GM18870 (cell line): ENCODE data around the gene NTM.

Source experiments
- ATAC-seq: cut with Tn5 transposase; IDR thresholded peaks from one replicate; pipeline ENCODE4 v1.9.1; 2021; ENCODE audit warnings: moderate library complexity; ENCODE audit not compliant: unreplicated experiment

The NTM gene

DNA sequence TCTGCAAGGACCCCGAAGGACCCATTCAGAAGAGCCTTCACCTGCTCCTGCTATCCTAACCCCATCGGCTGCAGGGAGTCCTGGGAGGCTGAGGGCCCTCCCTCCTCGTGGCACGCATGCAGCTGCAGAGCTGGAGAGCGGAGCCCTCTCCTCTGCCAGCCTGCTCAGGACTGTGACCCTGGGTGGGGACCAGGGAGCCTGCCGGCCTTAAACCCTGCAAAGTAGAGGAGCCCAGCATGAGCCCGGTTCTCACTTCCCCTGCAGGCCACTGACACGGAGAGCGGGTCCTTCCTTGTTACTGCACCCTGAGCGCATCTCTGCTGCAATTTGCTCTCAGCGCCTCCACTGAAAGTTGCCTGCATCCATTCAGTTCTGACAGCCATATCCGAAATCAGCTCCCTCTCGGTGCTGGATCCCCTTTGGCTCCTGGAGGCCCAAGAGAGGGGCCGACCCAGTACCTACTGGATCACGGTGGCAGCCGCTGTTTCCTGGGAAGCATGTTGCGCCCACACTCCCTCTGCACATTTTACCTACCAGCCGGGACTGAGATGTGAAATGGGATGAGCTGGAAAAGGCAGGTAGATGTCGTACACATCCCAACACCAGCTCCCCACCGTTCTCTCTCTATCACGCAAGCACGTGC is 312.1 kb downstream of the NTM start:
- no peak for ATAC-seq

DNA sequence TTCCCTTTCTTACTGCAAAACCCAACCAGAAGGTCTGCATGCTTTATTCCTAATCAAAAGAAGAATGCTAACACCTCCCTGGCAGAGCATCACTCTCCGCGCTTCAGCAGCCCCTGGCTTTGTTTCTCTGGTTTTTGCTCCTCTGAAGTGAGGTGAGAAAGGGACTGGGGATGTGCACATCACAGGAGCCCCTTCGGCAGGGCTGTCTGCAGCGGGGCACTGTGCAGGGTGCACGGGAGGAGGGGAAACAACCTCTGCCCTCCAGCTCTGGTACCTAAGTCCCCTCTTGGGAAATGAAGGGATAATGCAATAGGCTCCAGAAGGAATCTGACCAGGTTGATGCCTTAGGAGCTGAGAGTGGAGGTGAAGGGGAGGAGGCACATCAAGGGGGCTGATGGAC is 312.7 kb downstream of the NTM start:
- no peak for ATAC-seq

DNA sequence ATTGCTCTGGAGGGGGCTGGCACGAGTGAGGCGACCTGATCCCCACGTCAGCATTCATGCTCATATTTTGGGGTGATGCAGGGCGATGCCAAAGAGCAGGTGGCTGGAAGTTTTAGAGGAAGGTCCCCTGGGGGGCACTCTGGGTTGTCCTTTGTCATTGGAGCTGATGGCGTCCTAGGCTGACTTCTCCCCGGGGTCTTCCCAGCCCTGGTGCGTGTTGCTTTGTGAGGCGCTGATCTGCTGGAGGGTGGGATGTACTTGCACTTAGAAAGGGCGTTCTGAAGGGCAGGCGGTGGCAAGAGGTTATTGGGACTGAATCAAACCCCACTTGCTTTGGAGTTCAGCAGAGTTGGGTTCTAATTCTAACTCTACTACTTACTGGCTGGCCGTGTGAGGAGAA is 313.3 kb downstream of the NTM start:
- ATAC-seq = no peak

DNA sequence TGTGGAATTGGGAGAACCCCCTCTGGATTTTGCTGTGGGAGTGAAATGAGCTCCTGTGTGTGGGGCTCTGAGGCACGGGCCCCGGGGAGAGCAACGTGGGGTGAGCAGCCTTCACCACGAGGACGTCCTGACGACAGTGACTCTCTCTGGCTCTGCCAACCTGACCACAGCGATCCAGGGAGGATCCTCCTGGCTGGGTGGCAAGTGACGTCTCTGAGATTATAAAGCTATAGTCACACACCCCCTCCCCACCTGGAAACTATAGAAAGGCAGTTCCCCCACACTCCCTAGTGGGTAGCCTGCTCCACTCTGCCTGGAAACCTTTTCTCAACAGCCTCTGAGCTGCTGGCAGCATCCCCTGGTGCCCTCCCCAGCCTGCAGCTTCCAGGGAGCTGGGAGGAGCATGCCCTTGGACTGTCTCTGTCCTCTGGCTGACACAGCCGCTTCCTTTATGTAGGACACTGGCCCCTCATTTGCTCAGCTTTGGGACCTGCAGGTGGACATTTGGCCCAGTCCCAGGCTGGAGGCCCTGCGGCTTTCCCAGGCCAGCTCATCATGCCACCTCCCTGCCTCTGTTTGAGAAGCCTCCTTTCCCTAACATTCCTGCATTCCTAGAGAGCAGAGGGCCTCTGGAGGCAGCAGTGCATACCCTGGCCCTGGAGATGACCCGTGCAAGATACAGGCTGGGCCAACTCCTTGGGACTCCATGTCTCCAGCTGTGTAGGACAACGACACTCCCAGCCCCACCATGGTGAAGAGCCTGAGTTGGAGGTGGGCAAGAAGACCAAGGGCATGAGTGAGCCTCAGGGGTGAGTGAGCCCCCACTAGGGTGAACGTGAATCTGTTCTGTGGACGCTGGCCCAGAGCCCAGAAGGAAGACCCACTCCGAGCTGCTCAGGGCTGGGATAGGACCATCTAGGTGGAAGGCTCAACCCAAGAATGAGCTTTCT is 314.0 kb downstream of the NTM start:
- ATAC-seq = no peak

DNA sequence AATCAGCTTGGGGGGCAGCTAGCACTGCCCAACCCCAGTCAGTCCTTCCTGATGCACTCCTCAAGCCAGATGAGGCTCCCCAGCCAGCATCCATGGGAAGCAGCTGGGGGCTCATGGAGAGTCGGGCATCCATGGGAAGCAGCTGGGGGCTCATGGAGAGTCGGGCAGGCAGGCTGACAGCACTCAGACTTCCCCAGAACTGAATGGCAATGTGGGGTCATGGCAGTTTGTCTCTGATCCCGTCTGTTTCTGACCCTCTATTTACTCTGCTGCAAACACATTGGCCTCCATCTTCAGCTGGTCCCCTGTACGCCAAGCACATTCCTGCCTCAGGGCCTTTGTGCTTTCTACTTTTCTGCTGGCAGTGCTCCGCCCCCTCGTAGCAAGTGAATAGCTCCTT is 314.8 kb downstream of the NTM start:
- ATAC-seq = no peak

DNA sequence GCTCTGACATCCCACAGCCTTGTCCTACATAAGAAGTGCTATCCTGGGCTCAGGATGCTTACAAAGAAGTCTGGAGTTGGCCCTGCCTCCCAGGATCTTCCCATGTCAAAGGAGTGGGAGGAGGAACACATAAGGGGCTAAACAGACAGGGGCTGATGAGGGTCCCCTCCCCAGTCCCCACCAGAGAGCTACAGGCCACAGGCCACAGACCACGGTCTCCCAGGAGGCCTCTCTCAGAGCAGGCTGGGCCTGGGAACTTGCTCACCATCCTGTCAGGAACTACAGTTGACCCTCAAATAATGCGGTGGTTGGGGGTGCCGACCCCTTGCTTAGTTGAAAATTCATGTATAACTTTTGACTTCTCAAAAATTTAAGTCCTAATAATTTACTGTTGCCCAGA is 315.5 kb downstream of the NTM start:
- ATAC-seq = no peak

DNA sequence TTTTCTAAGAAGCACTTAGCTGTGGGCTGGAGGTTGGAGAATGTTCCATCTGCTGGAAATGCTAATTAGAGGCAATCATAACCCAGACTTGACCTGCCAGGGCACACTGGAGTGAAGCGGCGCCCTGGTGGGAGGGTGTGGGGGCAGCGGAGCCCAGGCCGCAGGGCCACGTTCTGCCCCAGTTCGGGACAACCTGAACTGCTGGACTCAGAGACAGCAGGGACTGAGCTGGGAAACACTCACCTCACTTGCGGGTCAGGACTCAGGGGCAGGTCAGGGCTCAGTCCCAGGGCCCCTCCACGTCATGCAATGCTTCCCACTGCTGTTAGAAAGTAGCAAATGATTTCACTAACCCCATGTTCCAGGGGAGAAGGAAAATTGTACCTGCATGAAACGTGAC is 316.4 kb downstream of the NTM start:
- no peak for ATAC-seq

DNA sequence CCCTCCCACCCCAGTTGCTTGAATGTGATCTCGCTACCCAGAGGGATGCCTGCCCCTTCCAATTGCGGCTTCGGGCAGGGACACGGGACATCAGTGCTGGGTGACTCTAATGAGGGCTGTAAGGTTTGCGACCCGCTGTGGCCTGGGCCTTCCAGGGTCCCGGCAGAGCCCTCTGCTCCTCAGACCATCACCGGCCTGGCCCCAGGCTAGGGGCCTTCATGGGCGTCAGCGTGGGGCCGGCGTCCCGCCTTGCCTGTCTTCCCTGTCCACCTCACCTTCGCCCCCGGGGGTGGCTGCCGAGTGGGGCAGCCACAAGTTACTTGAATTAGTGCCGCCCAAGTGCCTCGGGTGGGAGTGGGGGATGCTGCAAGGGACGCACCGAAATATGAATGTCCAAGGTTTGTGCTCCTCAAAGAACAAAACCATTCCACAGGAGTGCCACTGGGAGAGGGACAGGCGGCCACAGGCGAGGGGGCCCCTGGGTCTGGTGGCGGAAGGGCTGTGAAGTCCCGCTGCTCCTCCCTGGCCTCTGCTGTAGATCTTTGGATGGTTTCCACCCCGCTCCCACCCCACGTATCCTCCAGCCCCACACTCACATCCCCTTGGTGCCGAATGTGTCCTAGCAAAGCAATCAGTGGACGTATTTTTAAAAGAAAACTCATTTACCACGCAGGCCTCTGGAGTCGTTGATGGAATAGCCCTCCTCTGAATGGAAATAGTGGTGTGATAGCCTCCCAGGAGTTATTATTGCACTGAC is 317.1 kb downstream of the NTM start:
- ATAC-seq = no peak

DNA sequence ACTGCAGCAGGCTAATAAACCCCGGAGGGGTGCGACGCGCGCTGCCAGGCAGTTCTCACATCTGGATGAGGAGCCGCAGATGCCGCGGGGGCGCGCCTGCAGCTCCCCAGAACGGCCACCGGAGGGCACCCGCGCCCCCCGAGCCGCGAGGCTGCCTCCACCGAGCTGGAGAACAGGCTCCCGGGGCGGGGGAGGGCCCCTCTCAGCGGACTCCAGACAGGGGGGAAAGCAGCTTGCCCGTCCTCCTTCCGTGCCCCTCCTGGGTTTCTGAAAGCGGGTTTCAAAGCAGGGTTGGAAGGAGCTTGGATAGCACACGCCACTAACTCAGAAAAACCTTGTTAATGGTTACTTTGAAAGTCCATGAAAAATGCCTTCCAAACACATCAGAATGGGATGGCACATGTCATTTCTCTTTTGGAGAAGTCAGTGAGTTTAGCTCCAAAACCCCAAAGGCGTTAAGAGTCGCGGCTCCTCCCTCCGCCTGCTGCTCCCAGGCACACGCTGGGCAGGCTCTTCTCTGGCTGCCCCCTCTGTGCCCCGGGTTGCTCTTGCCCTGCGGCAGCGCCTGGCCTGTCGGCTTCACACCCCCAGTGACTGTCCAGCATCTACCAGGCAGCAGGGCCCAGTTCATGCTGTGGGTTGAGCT is 317.8 kb downstream of the NTM start:
- ATAC-seq = no peak

DNA sequence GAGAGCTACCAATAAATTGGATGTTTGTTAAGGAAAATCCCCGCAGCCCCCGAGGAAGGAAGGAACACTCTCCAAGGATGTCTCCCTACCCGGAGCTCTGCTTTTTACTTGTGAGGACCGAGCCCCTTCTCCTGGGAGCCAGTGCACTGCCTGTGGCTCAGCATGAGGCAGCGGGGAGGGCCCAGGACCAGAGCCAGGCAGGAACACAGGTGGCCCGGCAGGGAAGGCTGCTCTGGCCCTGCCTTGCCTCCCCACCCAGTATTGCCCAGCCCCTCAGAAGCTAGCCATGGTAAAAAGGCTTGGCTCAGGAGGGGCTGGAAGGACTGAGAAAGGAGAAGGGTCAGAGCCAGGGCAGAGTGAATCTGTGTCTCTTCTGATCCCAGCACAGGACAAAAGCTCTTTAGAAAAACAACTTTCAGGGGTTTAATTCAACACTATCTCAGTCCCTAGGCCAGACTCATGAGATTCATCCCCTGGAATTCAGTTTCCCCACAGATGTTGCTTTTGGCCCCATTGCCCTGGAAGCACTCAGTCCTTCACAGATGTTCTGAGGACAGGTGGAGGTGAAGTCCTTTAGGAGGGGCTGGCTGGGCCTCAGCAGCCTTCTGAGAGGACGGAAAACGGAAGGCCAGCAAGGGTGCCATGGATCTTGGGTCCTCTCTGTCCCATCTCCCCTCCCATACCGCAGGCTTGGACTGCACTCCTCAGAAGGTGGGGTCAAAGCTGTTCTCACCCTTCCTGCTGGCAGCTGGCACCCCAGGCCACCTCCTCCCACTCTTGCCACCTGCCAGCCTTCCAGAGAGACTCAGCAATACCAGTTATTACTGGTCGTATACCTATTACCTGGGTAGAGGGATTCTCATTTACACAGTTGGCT is 318.9 kb downstream of the NTM start:
- no peak for ATAC-seq

DNA sequence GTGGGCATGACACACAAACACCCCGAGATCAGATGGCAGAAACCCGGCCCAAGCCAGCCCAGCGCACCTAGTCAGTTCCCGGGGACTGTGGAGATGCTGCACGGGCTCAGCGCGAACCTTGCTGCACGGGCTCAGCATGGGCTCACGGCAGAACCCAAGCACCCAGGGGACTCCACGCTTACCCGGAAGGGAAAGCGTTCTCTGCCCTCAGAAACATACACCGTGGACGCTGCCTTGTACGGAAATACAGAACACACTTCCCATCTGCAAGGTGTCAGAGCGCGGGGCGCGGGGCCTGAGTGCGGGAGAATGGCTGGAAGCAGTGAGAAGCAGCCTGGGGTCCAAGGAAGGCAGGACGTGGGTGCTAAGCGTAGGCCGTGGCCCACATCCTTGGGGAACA is 319.9 kb downstream of the NTM start:
- ATAC-seq = no peak

DNA sequence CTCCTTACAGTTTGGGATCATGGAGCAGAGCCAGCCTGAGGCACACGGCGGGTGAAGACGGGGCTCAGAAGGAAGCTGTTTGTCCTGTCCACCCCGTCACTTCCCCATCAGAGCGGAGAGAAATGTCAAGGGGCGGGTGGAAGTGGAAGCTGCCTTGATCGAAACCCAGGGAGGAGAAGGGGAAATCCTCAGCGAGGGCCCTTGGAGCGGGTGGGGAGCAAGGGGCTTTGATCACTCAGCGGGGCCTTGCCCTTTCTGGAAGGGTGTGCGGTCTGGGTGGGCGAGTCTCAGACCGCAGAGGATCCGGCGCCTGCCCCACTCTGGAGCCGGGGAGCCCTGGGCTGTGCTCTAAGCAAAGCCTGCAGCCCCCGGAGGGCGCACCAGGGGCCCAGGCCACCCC is 320.4 kb downstream of the NTM start:
- ATAC-seq = no peak

DNA sequence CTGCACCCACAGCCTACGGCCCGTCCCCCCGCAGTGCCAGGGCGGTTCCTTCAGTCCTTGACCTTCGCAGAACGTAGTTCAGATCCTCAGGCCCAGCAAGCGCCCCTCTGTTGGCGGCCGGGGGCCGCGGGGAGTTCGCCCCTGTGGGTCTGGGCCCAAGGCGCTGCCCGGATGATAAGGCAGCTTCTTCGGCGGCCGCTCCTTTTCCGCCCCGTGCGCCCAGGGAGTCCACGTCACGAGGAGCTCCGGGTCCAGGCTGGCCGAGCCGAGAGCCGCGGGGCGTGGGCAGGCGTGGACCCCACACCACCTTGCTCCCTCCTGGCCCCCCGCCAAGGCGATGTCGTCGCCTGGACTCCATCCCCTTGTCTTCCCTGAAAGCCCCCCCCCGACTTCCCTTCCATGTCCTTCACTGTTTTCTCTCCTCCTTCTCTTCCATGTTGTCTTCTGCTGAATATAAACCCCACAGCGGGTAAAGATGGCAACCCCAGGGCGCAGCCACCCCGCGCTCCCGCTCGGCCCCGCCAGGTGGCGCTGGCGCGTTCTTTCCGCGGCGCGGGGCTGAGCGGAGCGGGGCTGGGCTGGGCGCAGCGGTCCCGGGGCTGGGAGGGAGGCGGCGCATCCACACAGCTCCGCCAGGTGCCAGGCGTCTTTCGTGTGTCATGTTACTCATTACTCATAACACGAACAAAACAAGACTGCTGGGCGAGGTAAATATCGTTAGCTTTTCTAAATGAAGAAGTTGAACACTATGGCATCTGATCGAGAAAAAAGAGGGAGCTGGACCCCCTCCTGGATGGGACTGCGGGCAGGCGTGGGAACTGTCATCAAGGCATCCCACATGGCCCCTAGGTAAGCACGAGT is 321.0 kb downstream of the NTM start:
- no peak for ATAC-seq

DNA sequence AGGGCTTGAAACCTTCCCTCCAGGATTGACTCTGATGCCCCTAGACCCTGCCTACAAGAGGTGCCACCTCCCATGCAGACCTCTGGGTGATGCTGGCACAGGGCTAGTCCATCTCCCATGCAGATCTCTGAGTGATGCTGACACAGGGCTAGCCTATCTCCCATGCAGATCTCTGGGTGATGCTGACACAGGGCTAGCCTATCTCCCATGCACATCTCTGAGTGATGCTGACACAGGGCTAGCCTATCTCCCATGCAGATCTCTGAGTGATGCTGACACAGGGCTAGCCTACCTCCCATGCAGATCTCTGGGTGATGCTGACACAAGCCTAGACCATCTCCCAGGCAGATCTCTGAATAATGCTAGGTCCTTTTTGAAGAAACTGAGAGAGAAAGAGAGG is 321.7 kb downstream of the NTM start:
- ATAC-seq = no peak

DNA sequence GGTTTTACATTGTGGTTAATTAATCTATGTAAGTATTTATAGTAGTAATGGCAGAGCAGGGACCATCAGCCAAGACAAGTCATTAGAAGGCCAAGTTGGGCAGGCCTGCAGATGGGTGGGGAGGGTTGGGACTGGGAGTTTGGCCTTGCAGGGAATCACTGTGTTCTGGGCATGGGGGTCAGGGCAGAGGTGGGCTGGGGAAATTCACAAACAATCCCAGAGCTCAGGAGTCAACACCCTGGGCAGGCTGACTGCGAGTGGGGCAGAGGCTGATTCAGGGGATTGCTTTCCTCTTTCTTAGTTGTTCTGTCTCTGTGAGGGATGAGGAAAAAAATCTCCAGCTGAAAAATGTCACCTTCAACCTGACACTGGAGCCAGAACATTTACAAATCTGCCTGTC is 322.5 kb downstream of the NTM start:
- ATAC-seq = no peak

DNA sequence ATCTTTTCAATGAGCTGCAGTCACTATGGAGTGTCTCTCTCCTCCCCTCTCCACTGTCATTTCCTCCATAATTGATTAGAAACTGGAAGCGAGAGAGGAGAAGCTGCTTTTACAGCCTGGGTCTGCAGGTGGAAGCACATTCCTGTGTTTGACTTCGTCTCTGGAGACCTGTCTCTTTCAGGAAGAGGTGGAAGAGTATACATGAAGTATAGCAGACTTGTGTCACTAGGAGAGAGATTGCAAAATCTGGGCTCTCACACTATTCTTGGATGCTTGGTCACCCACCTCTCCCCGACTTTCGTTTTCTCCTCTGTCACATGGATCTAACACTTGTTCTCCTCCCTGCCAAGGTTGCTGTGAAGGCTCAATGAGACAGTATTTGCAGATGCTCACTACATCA is 323.3 kb downstream of the NTM start:
- ATAC-seq = no peak

DNA sequence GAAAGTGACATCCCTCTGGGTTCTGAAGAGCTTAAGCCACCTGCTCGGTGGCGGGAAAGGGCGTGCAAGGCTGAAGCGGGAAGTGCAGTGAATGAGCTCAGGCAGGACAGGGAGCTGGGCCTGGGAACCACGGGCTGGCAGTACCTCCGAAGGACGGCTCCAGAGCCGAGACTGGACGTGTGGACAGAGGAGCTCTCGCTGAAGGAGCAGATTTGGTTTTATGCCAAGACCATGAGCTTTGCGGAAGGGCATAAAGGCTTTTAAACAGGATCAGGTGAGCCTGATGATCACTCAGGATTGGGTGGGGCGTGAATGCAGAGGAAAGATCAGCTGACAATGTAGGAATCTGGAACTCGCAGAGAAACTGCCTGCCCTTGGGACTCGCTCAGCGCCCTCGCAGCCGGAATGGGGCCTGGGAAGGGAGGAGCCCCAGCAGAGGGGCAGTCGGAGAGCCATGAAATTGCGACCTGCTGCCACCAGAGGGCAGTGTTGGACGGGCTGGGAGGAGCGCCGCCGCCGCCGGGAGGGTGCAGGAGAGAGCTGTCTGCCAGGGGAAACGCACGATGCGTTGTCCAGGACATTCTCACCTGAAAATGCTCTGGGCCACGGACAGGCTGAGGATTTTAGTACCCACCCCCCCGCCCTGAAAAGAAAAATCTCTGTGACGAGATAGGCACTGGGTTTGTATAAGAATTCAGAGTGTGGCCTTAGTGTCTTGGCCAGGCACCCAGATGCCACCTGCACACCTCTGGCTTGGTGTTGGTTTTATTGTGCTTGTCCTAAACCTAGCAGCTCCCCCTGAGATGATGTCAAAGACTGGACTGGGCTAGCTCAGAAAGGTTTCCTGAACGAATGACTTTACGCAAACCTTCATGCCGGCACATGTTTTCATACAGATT is 324.4 kb downstream of the NTM start:
- ATAC-seq = peak; percentile 75

DNA sequence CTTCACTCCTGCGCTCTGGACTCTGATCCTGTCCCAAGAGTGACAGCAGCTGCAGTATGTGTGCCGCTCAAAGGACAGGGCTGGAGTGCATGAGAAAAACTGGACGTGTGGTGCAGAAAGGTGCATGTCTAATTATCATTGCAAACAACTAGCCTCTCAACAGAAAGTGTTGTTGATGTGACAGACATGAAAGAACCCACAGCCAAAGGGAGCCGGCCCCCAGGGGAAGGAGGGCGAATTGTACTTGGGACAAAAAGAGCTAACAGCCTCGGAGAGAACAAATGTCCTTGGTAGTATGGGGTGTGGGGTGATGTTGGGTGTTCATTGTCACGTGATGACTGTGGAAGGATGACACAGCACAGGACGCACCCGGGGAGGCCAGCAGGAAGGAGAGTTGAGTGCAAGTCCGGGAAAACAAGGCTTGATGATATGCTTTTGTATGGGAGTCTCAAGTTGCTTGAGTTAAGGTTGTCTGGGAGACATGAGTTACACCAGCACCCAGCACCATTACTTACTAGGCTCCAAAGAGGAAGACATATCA is 325.5 kb downstream of the NTM start:
- ATAC-seq = no peak
